SK-N-MC (cell line): ENCODE measurements around the gene LRRC8A.

Source experiments
- DNase-seq: peaks from one replicate; pipeline ENCODE4 v3.0.0-alpha.2; 2011; ENCODE audit warnings: low read depth, low spot score
- H3K27ac ChIP-seq: fragments of 200-600 bp; sonication (generic); 2 replicates; pipeline ENCODE4 v1.5.1; 2016; ENCODE audit warnings: mixed run types
- H3K36me3 ChIP-seq: fragments of 200-600 bp; sonication (generic); 2 replicates; pipeline ENCODE4 v1.6.1; 2017; ENCODE audit warnings: antibody characterized with exemption, low read length, mixed read lengths; ENCODE audit not compliant: insufficient read depth
- H3K4me3 ChIP-seq: fragments of 200-600 bp; sonication (generic); 2 replicates; pipeline ENCODE4 v1.5.1; 2016
- H3K9ac ChIP-seq: fragments of 200-600 bp; sonication (generic); 2 replicates; pipeline ENCODE4 v1.8.0; 2017; ENCODE audit warnings: mixed run types, mixed read lengths; ENCODE audit not compliant: insufficient read length
- H3K9me3 ChIP-seq: fragments of 200-600 bp; sonication (generic); 2 replicates; pipeline ENCODE4 v1.6.1; 2017; ENCODE audit warnings: low read depth, mild to moderate bottlenecking, antibody characterized with exemption, low read length, moderate library complexity, mixed read lengths
- EZH2 ChIP-seq: fragments of 200-600 bp; sonication (generic); IDR thresholded peaks from one replicate; pipeline ENCODE4 v1.6.1; 2017; ENCODE audit warnings: antibody characterized with exemption
- FOXP2 ChIP-seq: optimal IDR thresholded peaks from 2 replicates; pipeline ENCODE3; 2011; ENCODE audit warnings: mild to moderate bottlenecking, moderate library complexity; ENCODE audit not compliant: insufficient read depth; ENCODE audit errors: extremely low read length, control extremely low read depth
- POLR2AphosphoS5 ChIP-seq: IDR thresholded peaks from 2 replicates; pipeline ENCODE4 v1.6.1; 2012; ENCODE audit warnings: mild to moderate bottlenecking, low read depth, low read length, borderline replicate concordance

The LRRC8A gene

DNA sequence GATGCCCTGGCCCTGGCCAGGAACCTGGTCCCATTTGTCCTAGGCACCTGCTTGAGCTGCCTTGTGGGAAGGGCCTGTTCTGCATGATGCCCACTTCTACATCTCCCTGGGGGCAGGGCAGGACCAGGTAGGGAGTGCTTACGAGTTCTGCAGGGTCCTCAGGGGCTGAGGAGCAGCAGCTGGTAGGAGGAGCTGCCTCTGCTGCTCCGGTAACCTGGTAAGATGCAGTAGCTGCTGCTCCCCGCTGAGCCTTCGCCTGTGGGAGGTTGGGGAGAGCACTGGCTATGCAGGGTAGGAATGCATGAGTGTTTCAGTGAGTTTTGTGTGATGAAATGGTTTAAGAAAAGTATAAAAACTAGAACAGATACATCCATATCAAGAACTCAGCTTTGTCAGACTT is 13.6 kb downstream of the LRRC8A start:
- Histone ChIP-seq H3K4me3 (no peak overlapping the region), H3K27ac (no peak overlapping the region), H3K9me3 (no peaks in the 10 kb centered on the region), H3K9ac (no peak overlapping the region), H3K36me3 (peaks cover 12% of the 10 kb centered on the region; the same call in 1 of the 2 replicates)
- no peak for DNase-seq
- no peak for TF ChIP-seq POLR2AphosphoS5
- no peak for TF ChIP-seq FOXP2
- no peak for TF ChIP-seq EZH2

DNA sequence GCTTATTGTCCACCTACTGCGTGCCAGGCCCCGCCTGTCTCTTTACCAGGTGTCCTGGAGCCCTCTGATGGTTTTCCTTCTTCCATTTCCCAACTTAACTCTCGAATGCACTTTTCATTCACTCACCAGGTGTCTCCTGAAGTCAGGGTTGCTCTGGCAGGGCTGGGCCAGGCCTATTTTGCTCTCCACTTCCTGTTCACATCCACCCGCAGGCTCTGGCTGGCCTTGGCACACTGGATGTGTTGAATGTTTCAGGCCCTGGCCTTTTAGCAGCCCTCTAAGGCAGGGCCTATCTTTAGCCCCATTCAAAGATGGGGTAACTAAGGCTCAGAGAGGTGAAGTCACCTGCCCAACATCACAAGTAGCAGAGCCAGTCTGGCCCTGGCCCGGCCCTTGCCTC is 16.4 kb downstream of the LRRC8A start:
- TF ChIP-seq EZH2 (no peak), POLR2AphosphoS5 (no peak)
- DNase-seq: no peak
- peaks cover 7% of the 10 kb centered on the region; the same call in 1 of the 2 replicates for H3K36me3 ChIP-seq
- H3K9ac ChIP-seq: no peak overlapping the region
- H3K27ac ChIP-seq: no peak overlapping the region
- H3K9me3 ChIP-seq: no peaks in the 10 kb centered on the region
- H3K4me3 ChIP-seq: no peak overlapping the region

DNA sequence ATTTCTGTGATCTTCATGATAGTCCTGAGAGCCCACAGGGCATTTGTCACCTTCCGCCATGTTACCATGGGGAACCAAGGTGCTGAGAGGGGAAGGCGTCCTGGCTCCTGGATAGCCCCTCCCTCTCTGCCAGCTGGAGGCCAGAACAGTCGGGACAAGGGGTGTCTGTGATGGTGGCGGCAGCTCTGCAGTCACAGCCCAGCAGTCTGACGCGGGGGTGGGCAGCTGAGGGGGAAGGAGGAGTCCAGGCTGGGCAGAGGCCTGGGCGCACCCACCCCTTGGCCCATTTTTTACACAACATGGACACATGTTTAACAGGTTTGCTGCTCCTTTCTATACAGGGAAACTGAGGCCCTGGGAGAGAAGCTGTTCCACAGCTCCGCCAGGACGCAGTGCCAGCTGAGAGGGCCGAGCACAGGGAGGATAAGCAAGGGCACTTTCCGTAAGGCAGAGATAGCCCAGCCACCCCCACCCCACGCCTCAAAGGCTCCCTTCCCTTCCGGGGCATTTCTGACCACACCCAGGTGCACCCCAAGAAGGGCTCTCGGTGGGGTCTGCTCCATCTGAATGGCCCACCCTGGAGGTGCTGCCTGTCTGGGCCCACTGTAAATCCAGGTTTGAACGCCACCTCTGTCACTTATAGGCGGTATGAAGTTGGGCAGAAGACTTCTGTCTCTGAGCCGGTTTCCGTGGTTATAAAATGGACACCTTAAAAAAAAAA is 17.1 kb downstream of the LRRC8A start:
- Histone ChIP-seq H3K27ac (no peak overlapping the region), H3K9ac (no peak overlapping the region), H3K36me3 (peaks cover 6% of the 10 kb centered on the region; the same call in 1 of the 2 replicates), H3K4me3 (no peak overlapping the region), H3K9me3 (no peaks in the 10 kb centered on the region)
- TF ChIP-seq FOXP2 (no peak), POLR2AphosphoS5 (no peak), EZH2 (no peak)
- no peak for DNase-seq

- Histone ChIP-seq H3K4me3 (no peak overlapping the region), H3K27ac (no peak overlapping the region), H3K9ac (no peak overlapping the region), H3K36me3 (peaks cover 6% of the 10 kb centered on the region; the same call in 1 of the 2 replicates), H3K9me3 (no peaks in the 10 kb centered on the region)
- no peak for DNase-seq
- TF ChIP-seq EZH2 (no peak), FOXP2 (no peak), POLR2AphosphoS5 (no peak)
These were observed 17.8 kb downstream of the LRRC8A start for GRCh38 chr9:128899566-128900322.

DNA sequence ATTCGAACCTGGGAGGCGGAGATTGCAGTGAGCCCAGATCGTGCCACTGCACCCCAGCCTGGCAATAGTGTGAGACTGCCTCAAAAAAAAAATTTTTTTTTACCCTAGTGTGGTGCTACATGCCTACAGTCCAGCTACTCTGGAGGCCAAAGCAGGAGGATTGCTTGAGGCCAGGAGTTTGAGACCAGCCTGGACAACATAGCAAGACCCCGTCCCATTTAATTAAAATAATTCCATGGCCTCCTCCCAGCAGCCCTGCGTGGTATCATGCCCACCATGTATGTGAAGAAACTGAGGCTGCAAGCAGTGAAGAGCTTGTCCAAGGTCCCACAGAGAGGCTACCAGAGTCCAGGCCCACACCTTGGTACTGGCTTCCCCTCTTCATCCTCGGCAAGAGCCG is 19.4 kb downstream of the LRRC8A start:
- H3K9ac ChIP-seq: no peak overlapping the region
- TF ChIP-seq EZH2 (no peak), POLR2AphosphoS5 (no peak), FOXP2 (no peak)
- no peak for DNase-seq
- no peak overlapping the region for H3K4me3 ChIP-seq
- no peak overlapping the region for H3K27ac ChIP-seq
- peaks cover 6% of the 10 kb centered on the region; the same call in 1 of the 2 replicates for H3K36me3 ChIP-seq
- no peaks in the 10 kb centered on the region for H3K9me3 ChIP-seq

GRCh38 chr9:128901822-128902221 is 19.9 kb downstream of the LRRC8A start:
- no peak for DNase-seq
- H3K27ac ChIP-seq: no peak overlapping the region
- no peak for TF ChIP-seq FOXP2
- TF ChIP-seq EZH2: no peak
- TF ChIP-seq POLR2AphosphoS5: no peak
- H3K36me3 ChIP-seq: peaks cover 6% of the 10 kb centered on the region; the same call in 1 of the 2 replicates
- H3K9ac ChIP-seq: no peak overlapping the region
- H3K9me3 ChIP-seq: no peaks in the 10 kb centered on the region
- H3K4me3 ChIP-seq: no peak overlapping the region

- TF ChIP-seq POLR2AphosphoS5: no peak
- H3K36me3 ChIP-seq: peaks cover 10% of the 10 kb centered on the region; the same call in 1 of the 2 replicates
- H3K9ac ChIP-seq: no peak overlapping the region
- H3K4me3 ChIP-seq: no peak overlapping the region
- DNase-seq: no peak
- H3K27ac ChIP-seq: no peak overlapping the region
- H3K9me3 ChIP-seq: no peaks in the 10 kb centered on the region
These were observed 20.6 kb downstream of the LRRC8A start for GRCh38 chr9:128902351-128903078.

DNA sequence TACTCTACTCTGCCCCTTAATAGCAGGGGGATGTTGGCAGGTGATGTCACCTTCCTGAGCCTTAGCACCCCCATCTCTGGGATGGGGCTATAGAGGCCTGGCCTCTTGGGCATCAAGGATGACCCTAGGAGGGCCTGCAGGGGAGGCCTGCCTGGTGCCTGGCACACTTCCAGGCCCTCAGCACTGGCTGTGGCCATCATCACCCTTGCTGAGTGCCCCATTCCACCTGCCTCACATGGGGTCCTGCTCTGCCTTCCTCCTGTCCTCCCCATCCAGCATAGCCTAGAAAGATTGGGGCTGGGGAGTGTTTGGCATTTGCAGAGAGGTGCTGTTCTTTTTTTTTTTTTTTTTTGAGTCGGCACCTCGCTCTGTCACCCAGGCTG is 21.1 kb downstream of the LRRC8A start:
- Histone ChIP-seq H3K4me3 (no peak overlapping the region), H3K9ac (no peak overlapping the region), H3K9me3 (no peaks in the 10 kb centered on the region), H3K27ac (no peak overlapping the region), H3K36me3 (peaks cover 15% of the 10 kb centered on the region; the same call in 1 of the 2 replicates)
- no peak for DNase-seq
- TF ChIP-seq EZH2: no peak
